GM12878 (cell line): ENCODE results near the gene NSG1. TPM values are rescaled to one million over a fixed set of nuclear protein-coding genes. Genes with fewer than 3 reads are reported as not detected.

ENCODE experiments used
- ATAC-seq: fragments of 200-7000 bp; cut with Tn5 transposase; 3 replicates; pipeline ENCODE4 v1.9.1; 2020; ENCODE audit warnings: mild to moderate bottlenecking, moderate library complexity
- BruUV-seq: library from RNA; stranded (reverse); fragments of 400-500 nt; replicated peaks from 2 replicates; lab custom pipeline; 2021; lab: Mats Ljungman, UMichigan
- CTCF ChIA-PET: fragments of 300-600 bp; sonication (Branson Sonifier 250); formaldehyde crosslinking; extraction: SDS; loops from one replicate; lab custom pipeline; 2021; ENCODE audit warnings: inconsistent platforms; lab: Yijun Ruan, JAX
- POLR2A ChIA-PET: fragments of 350-600 bp; formaldehyde crosslinking; extraction: SDS; loops from one replicate; lab custom pipeline; 2021; ENCODE audit warnings: inconsistent platforms; lab: Charles Lee
- RAD21 ChIA-PET: fragments of 300-600 bp; sonication (Branson Sonifier 250); formaldehyde crosslinking; loops from one replicate; lab custom pipeline; 2023; ENCODE audit warnings: antibody characterized with exemption; ENCODE audit not compliant: unreplicated experiment; lab: Charles Lee
- SMC1A ChIA-PET: fragments of 300-600 bp; sonication (Branson Sonifier 250); formaldehyde crosslinking; loops from one replicate; lab custom pipeline; 2023; ENCODE audit not compliant: unreplicated experiment, uncharacterized antibody; lab: Charles Lee
- DNase-seq: peaks from one replicate; pipeline ENCODE4 v3.0.0-alpha.2; 2011; ENCODE audit warnings: low read depth, low spot score
- FAIRE-seq: peaks from 3 replicates; lab custom pipeline; 2011; peaks lifted over from hg19 to GRCh38; lab: Jason Lieb, UNC
- H2AFZ ChIP-seq: 2 replicates; pipeline ENCODE4 v1.6.0; 2011; ENCODE audit warnings: low read depth, low read length, control low read depth; ENCODE audit not compliant: control insufficient read depth
- H3K27ac ChIP-seq: 2 replicates; pipeline ENCODE4 v1.5.1; 2011; ENCODE audit warnings: control low read depth; ENCODE audit not compliant: control insufficient read depth, insufficient read depth
- H3K27me3 ChIP-seq, 2 experiments: replicated peaks in 1 of 2; 2 replicates each; pipeline versions ENCODE4 v1.6.0 to v1.6.1; 2011; ENCODE audit warnings: low read length in 1 of 2; ENCODE audit not compliant: control insufficient read depth in 2 of 2, insufficient read depth in 2 of 2
- H3K36me3 ChIP-seq, 2 experiments: 2 replicates each; pipeline ENCODE4 v1.5.1; 2011; ENCODE audit warnings: low read length in 1 of 2; ENCODE audit not compliant: control insufficient read depth in 2 of 2, insufficient read depth in 2 of 2
- H3K4me1 ChIP-seq: 2 replicates; pipeline ENCODE4 v1.6.1; 2011; ENCODE audit warnings: mild to moderate bottlenecking, low read length, moderate library complexity, mixed read lengths; ENCODE audit not compliant: control insufficient read depth, insufficient read depth
- H3K4me2 ChIP-seq: 2 replicates; pipeline ENCODE4 v1.6.0; 2011; ENCODE audit warnings: control low read depth; ENCODE audit not compliant: control insufficient read depth, insufficient read depth
- H3K4me3 ChIP-seq: fragments of 200-600 bp; sonication (generic); 2 replicates; pipeline ENCODE4 v1.5.1; 2016
- H3K79me2 ChIP-seq: 2 replicates; pipeline ENCODE4 v1.6.0; 2011; ENCODE audit warnings: low read length; ENCODE audit not compliant: control insufficient read depth, insufficient read depth
- H3K9ac ChIP-seq: 2 replicates; pipeline ENCODE4 v1.8.0; 2011; ENCODE audit warnings: low read length, control low read depth, mixed read lengths; ENCODE audit not compliant: control insufficient read depth, insufficient read depth
- H3K9me3 ChIP-seq: replicated peaks from 3 replicates; pipeline ENCODE4 v1.5.1; 2011; ENCODE audit warnings: mild to moderate bottlenecking, low read length; ENCODE audit not compliant: control insufficient read depth, insufficient read depth
- H4K20me1 ChIP-seq: 2 replicates; pipeline ENCODE4 v1.6.0; 2011; ENCODE audit not compliant: control insufficient read depth, insufficient read depth
- IRF3 ChIP-seq: fragments of 450-650 bp; IDR thresholded peaks from 2 replicates; pipeline ENCODE4 v1.6.1; 2014; ENCODE audit warnings: mild to moderate bottlenecking
- MTA2 ChIP-seq: fragments of 450-650 bp; IDR thresholded peaks from 2 replicates; pipeline ENCODE4 v1.6.1; 2016; ENCODE audit warnings: low read depth, mild to moderate bottlenecking, moderate library complexity
- RBBP5 ChIP-seq: fragments of 200-600 bp; sonication (generic); conservative IDR thresholded peaks from 2 replicates; pipeline ENCODE4 v1.6.1; 2016
- SREBF2 ChIP-seq: IDR thresholded peaks from 2 replicates; pipeline ENCODE4 v1.6.1; 2012; ENCODE audit warnings: mild to moderate bottlenecking, low read length
- SRF ChIP-seq, 2 experiments: IDR thresholded peaks; 2 replicates each; pipeline ENCODE4 v1.6.1; 2011; ENCODE audit warnings: low read depth in 2 of 2, low read length in 2 of 2, mild to moderate bottlenecking in 1 of 2, moderate library complexity in 1 of 2
- ZBTB11 ChIP-seq: fragments of 450-650 bp; formaldehyde crosslinking; IDR thresholded peaks from 2 replicates; pipeline ENCODE4 v1.5.0; 2022; ENCODE audit warnings: mild to moderate bottlenecking, missing genetic modification characterization
- ZBTB33 ChIP-seq: fragments of 450-650 bp; IDR thresholded peaks from 2 replicates; pipeline ENCODE4 v1.6.1; 2017; ENCODE audit warnings: mild to moderate bottlenecking
- ZNF217 ChIP-seq: fragments of 450-650 bp; IDR thresholded peaks from 2 replicates; pipeline ENCODE4 v1.6.1; 2017; ENCODE audit warnings: antibody characterized with exemption, mild to moderate bottlenecking
- ZNF622 ChIP-seq: fragments of 450-650 bp; IDR thresholded peaks from 2 replicates; pipeline ENCODE4 v1.6.1; 2017; ENCODE audit warnings: mild to moderate bottlenecking, inconsistent platforms
- WGBS: methylation state at CpG from one replicate; pipeline ENCODE4 v1.1.6; 2016; ENCODE audit warnings: low lambda C conversion rate; ENCODE audit not compliant: insufficient replicate concordance, insufficient coverage; ENCODE audit errors: missing lambda C conversion rate; 5-methylcytosine and 5-hydroxymethylcytosine counted together
- in situ Hi-C: fragments of 300-500 bp; cut with MboI; formaldehyde crosslinking; loops from 9 replicates; pipeline ENCODE4 v1.14.3; 2018; ENCODE audit warnings: mixed read lengths
- intact Hi-C: fragments of 100-400 bp; cut with micrococcal nuclease; formaldehyde crosslinking; loops from one replicate; pipeline ENCODE4 v1.14.2; 2022; ENCODE audit not compliant: unreplicated experiment
- polyA plus RNA-seq, 11 experiments: library from polyadenylated mRNA; depleted of rRNA in 4 of 11; unstranded in 6 of 11; stranded (reverse) in 5 of 11; fragments of >200 nt; fragmentation: Nextera tagmentation in 4 of 11; fragmentation: Illumina TruSeq in 1 of 11; extraction: Ambion mirVana in 4 of 11; extraction: Trizol in 1 of 11; gene quantifications; 1 replicate in 1 of 11; 2 replicates in 10 of 11; pipeline versions ENCODE4 v1.2.1 to v1.2.3, GENCODE V29; 2011 to 2016; ENCODE audit warnings: inconsistent platforms in 2 of 11, missing spikeins in 2 of 11, low read depth in 1 of 11
- total RNA-seq, 4 experiments: library from RNA; depleted of rRNA in 3 of 4; stranded (reverse); fragments of >200 nt in 3 of 4; fragmentation: Illumina TruSeq in 1 of 4; extraction: Trizol in 1 of 4; gene quantifications; 2 replicates each; pipeline versions ENCODE4 v1.2.1 to v1.2.3, GENCODE V29; 2013 to 2021

NSG1 gene
- total and polyA plus RNA-seq, 10 of the 15 experiments (the other 5 are each of a cell fraction or from before 2014, with no cell fraction given), result 0.03 to 0.19 (median 0.10) TPM; not detected in 5

- H3K9me3 ChIP-seq, result no peaks in the 10 kb centered on the region
- peaks cover 2 to 7% of the 10 kb centered on the region in 2 experiments for H3K27me3 ChIP-seq
- BruUV-seq, result no TSS peak
- intact Hi-C loops (no loop called here), in situ Hi-C loops (no loop called here)
- H3K27ac ChIP-seq, result no peak overlapping the region
- 44% methylated on average over 10 of the region's 11 CpGs for WGBS
- no peak for FAIRE-seq
- no peak overlapping the region for H2AFZ ChIP-seq
- H3K4me3 ChIP-seq, result no peak overlapping the region
- no peaks in the 10 kb centered on the region for H3K4me1 ChIP-seq
- no peak for TF ChIP-seq IRF3
- no peak for ATAC-seq
- no peaks in the 10 kb centered on the region for H4K20me1 ChIP-seq
- DNase-seq, result no peak
- ChIA-PET CTCF (no interaction called here), RAD21 (no interaction called here), POLR2A (no interaction called here), SMC1A (no interaction called here)
- no peak overlapping the region for H3K4me2 ChIP-seq
- no peak overlapping the region for H3K9ac ChIP-seq
- H3K79me2 ChIP-seq, result no peaks in the 10 kb centered on the region
- no peaks in the 10 kb centered on the region for H3K36me3 ChIP-seq
These were observed 3.8 kb downstream of the NSG1 start for GRCh38 chr4:4390515-4391240.

GRCh38 chr4:4391866-4392265 is 5.0 kb downstream of the NSG1 start:
- H3K36me3 ChIP-seq, result no peaks in the 10 kb centered on the region
- no peaks in the 10 kb centered on the region for H3K4me1 ChIP-seq
- no peaks in the 10 kb centered on the region for H4K20me1 ChIP-seq
- 7% methylated on average over 4 of the region's 4 CpGs for WGBS
- ChIA-PET CTCF (no interaction called here), RAD21 (no interaction called here), SMC1A (no interaction called here), POLR2A (no interaction called here)
- DNase-seq (no peak), FAIRE-seq (no peak), ATAC-seq (no peak)
- no TSS peak for BruUV-seq
- H3K27me3 ChIP-seq, result peaks cover 0 to 7% of the 10 kb centered on the region in 2 experiments
- H3K79me2 ChIP-seq, result no peaks in the 10 kb centered on the region
- no peak overlapping the region for H3K4me2 ChIP-seq
- H3K27ac ChIP-seq, result no peak overlapping the region
- H3K9me3 ChIP-seq, result no peaks in the 10 kb centered on the region
- in situ Hi-C loops, result no loop called here
- no peak overlapping the region for H3K9ac ChIP-seq
- H2AFZ ChIP-seq, result no peak overlapping the region
- H3K4me3 ChIP-seq, result no peak overlapping the region
- intact Hi-C loops, result no loop called here
- TF ChIP-seq ZNF217 (no peak), SREBF2 (no peak), ZNF622 (no peak), SRF (IDR thresholded peaks at IDR 0.05; ENCODE audit: low read depth in 2 of 2, low read length in 2 of 2) (no peak), MTA2 (no peak), ZBTB11 (CRISPR knock-in tag) (no peak), ZBTB33 (no peak), RBBP5 (no peak), IRF3 (no peak)
